NCI-H524 treated with DMSO at 0.1 percent for 48 hours (cell line): ENCODE data around the gene SUPT4H1.

Experiments used
- DNase-seq: peaks from one replicate; lab custom pipeline; 2025; lab: John Stamatoyannopoulos, UW

Gene SUPT4H1

GRCh38 chr17:58329035-58329809 is 22.8 kb downstream of the SUPT4H1 start:
- DNase-seq, result no peak

DNA sequence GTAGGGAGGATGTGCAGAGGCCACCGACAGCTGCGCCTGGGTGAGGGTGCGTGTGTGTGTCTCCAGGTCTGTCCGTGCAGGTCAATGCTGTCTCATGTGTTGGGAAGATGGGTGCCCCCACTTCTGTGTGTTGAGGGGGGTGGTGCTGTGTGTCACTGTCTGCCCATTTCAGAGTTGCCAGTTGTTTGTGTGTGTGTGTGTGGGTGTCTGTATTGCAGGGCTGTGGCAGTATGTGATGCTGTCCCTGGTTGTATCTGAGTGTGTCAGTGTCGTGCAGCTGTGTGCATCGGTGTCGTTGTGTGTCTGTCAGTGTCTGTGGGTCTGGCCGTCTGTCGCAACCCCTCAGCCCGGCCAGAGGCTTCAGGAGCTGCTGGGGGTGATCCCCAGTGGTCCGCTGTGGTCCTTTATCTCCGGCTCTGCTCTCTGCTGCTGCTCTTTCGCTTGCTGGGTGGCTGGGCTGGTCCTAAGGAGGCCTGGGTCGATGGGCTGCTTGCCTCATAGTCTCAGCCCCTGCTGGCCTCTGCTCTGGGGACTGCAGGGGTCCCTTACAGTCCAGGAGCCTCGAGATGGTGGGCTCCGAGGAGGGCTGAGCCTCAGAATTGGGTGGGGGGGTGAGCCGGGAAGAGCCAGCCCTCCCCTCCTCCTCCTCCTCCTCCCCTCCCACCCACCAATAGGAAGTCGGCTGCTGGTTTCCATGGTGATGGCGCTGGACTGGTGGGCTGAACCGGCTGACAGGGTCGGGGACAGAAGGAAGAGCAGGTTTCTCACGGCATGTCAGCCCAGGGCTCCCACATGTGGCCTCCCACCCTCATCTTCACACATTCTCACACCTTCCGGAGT is 23.6 kb downstream of the SUPT4H1 start, which contains the start of gene TSPOAP1:
TSPOAP1 (minus strand) TSS at position 601 of the 840 bp plus-strand sequence. CDS start 875 bp downstream, outside the sequence.
- DNase-seq, result no peak

DNA sequence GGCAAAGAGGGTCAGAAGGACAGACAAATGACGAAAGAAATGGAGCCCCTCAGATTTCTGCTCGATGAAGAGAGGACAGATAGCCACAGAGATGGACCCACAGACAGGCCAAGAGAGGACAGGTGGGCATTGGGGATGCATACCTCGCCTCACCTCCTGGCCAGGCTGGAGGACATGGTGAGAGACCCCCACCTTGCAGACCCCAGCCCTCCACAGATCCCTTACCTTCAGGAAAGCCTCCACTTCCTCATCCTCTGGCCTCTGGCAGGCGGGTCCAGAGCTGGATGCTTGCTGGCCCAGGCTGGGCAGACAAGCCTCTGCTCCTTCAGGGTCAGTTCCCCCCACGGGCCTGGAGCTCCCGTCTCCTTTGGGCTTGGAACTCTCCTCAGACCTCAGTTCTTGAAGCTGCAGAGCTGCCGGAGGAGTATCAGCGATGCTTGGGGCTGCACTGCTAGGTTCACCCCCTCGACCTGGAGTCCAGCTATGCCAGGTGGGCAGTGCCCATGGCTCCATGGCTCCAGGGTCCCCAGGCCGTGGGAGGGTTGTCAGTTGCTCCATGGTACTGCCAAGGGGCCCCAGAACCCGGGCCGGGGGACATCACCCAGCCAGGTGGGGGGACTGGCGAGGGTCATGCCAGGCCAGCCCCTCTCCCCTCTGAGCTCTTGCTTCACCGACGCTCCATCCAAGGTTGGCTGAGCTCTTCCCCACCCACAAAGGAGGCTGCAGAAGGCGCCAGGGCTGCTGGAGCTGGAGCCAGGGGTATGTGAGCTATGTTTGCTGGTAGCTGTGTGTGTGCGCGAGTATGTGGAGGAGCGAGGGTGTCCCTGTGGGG is 24.4 kb downstream of the SUPT4H1 start:
- no peak for DNase-seq

GRCh38 chr17:58326609-58327362 is 25.2 kb downstream of the SUPT4H1 start:
- no peak for DNase-seq

DNA sequence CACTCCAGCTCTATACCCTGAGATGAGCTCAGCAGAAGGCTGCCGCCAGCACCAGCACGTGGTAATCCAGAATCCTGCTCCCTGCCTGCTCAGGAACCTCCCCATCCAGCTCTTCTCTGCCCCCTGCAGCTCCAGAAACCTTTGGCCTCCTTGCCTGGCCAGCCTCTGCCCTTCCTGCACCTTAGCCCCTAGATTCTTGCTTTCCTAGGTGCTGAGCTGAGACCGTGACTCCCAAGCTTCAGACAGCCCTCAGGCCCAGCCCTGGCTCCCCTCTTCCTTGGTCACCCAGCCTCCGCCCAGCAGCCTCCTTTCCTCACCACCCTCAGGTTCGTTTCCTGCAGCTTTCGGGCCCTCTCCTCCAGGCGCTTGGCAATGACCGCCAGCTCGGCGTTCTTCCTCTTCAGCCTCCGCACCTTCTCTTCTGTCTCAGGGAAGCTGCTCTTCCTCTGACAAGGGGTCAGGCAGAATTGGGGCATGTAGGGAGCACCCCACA is 26.0 kb downstream of the SUPT4H1 start:
- DNase-seq, result no peak

GRCh38 chr17:58325289-58325726 is 26.7 kb downstream of the SUPT4H1 start:
- no peak for DNase-seq

- DNase-seq, result no peak
Measured at GRCh38 chr17:58324409-58325288, 27.4 kb downstream of the SUPT4H1 start.

- no peak for DNase-seq
Measured at GRCh38 chr17:58324056-58324408, 28.0 kb downstream of the SUPT4H1 start.

- no peak for DNase-seq
Measured at GRCh38 chr17:58323366-58324055, 28.5 kb downstream of the SUPT4H1 start.

DNA sequence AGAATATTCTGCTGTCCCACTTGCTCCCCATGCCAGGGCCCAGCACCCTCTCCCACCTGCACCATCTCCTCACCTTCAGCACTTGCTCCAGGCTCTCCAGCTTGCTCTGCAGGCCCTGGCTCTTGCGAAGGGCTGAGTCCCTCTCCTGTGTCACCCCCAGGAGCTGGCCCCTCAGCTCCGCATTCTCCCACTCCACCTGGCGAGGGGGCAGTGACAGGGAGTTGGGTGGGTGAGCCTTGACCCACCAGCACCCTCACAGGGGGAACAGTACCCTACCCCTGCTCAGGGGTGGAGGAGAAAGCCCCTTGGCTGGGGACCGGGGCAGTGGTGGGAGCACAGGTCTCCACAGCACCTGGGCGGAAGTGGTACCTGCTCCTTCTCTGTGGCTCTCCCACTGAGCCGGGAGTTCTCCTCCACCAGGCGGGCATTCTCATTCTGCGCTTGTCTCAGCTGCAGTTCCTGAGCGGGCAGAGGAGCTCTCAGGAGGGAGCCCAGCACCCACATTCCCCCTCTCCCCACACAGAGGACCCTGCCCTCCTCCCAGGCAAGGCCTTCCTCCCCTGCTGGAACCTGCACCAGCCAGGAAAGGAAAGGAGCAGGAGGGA is 29.3 kb downstream of the SUPT4H1 start:
- no peak for DNase-seq

DNA sequence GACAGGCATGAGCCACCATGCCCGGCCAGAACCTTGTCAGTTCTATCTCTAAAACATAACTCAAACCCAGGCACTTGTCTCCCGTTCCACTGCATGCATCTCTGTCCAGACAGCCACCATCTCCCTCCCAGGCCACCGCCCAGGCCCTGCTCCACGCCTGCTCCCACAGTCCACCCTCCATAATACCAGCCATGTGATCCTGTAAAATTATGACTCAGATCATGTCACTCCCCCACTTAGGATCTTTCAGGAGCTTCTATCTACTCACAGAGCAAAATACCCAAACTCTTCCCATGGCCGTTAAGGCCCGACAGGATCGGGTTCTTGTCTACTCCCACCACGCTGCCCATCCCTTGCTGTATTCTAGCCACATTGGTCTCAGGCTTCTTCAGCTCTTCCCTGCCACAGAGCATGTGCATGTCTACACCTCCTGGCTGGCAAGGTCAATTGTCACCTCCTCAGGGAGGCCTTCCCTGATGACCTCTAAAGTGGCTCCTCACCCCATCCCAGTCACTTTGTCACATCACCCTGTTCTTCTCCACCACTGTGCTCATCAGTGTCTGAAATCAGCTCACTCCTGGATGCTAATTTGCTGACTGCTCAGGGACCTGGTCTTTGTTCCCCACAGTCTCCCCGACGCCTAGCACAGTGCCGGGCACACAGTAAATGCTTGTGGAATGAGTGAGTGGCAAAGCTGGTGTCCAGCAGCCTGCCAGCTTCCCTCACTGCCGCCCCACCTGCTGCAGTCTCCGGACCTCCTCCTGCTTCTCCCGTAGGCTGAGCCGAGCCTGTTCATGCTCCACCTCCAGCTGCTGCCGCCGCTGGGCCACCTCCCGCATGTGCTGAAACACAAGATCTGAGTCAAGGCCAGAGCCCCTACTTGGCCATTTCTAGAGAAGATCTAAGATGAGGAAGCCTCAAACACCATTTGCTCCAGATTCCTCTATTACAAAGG is 30.2 kb downstream of the SUPT4H1 start:
- no peak for DNase-seq

DNA sequence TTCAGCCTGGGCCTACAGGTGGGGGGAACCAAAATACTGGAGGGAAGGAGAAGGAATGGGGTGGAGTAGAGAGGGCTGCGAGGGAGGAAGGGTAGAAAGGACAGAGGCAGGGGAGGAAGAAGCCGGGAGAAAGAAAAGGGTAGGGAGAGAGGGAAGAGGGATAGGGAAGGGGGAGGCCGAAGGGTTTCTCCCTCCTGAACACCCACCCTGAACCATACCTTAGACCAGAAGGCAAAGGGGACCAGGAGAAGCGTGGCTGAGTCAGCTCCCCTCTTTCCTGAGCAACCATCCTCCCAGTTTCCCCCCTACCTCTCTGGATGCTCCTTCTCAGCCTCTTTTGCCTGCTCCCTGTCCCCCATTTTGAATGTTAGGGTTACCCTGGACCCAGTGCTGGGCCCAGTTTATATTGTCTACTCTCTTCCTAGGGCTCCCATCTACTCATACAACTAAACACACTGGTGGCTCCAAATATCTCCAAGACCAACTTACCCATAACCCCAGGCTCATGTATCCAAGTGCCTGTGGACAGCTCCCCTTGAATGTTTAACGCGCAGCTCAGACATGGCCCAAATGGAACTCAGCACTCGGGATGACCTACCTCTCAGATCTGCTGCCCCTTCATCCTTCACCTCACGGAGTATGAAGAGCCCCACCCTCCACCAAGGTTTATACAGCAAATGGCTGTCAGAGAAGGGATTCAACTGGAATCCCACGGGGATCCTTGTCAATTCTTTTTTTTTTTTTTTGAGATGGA is 31.3 kb downstream of the SUPT4H1 start:
- DNase-seq, result no peak

GRCh38 chr17:58320163-58320558 is 31.8 kb downstream of the SUPT4H1 start:
- no peak for DNase-seq

GRCh38 chr17:58319173-58320162 is 32.5 kb downstream of the SUPT4H1 start:
- DNase-seq, result no peak

- no peak for DNase-seq
Measured at GRCh38 chr17:58318627-58319172, 33.3 kb downstream of the SUPT4H1 start.

GRCh38 chr17:58318065-58318481 is 33.9 kb downstream of the SUPT4H1 start:
- DNase-seq, result no peak
